Measurements from ENCODE around the gene NKAIN2.

Gene NKAIN2

GRCh38 chr6:124040655-124041054 lies 237.0 kb downstream of the NKAIN2 start:
- DNase-seq, result no peak

- DNase-seq, result no peak
Observed at GRCh38 chr6:124052120-124052519, 248.5 kb downstream of the NKAIN2 start.

GRCh38 chr6:124053315-124053714 lies 249.7 kb downstream of the NKAIN2 start:
- DNase-seq, result no peak

GRCh38 chr6:124054034-124054433 lies 250.4 kb downstream of the NKAIN2 start:
- DNase-seq, result no peak

- no peak for DNase-seq
Observed at GRCh38 chr6:124055395-124055794, 251.7 kb downstream of the NKAIN2 start.

- no peak for DNase-seq
Observed at GRCh38 chr6:124055963-124056362, 252.3 kb downstream of the NKAIN2 start.

GRCh38 chr6:124056407-124057334 lies 253.0 kb downstream of the NKAIN2 start:
- no peak for DNase-seq

GRCh38 chr6:124057461-124057860 lies 253.8 kb downstream of the NKAIN2 start:
- DNase-seq, result no peak

- no peak for DNase-seq
Observed at GRCh38 chr6:124064317-124065113, 260.9 kb downstream of the NKAIN2 start.

- no peak for DNase-seq
Observed at GRCh38 chr6:124066269-124066668, 262.6 kb downstream of the NKAIN2 start.

- DNase-seq, result no peak
Observed at GRCh38 chr6:124066946-124067552, 263.4 kb downstream of the NKAIN2 start.

GRCh38 chr6:124069230-124069950 lies 265.7 kb downstream of the NKAIN2 start:
- no peak for DNase-seq

GRCh38 chr6:124073021-124073420 lies 269.4 kb downstream of the NKAIN2 start:
- DNase-seq, result no peak

- no peak for DNase-seq
Observed at GRCh38 chr6:124073820-124074587, 270.3 kb downstream of the NKAIN2 start.

- DNase-seq, result no peak
Observed at GRCh38 chr6:124074606-124075005, 270.9 kb downstream of the NKAIN2 start.

GRCh38 chr6:124076336-124077048 lies 272.8 kb downstream of the NKAIN2 start:
- DNase-seq, result no peak

- no peak for DNase-seq
Observed at GRCh38 chr6:124078169-124078568, 274.5 kb downstream of the NKAIN2 start.

GRCh38 chr6:124080483-124080882 lies 276.8 kb downstream of the NKAIN2 start:
- no peak for DNase-seq

- no peak for DNase-seq
Observed at GRCh38 chr6:124090491-124090890, 286.8 kb downstream of the NKAIN2 start.

GRCh38 chr6:124099520-124099919 lies 295.9 kb downstream of the NKAIN2 start:
- no peak for DNase-seq

- DNase-seq, result no peak
Observed at GRCh38 chr6:124110514-124110913, 306.8 kb downstream of the NKAIN2 start.
